Memory B cell (primary cell): ENCODE measurements around the gene ZBTB5.
"Not testable (repeated sequence)": the region's sequence is repeated elsewhere in the genome, so short reads cannot be mapped to it uniquely, and the experiment has no call there.

Experiments
- ATAC-seq: fragments of 150-1000 bp; cut with Tn5 transposase; 2 replicates; pipeline ENCODE4 v1.10.0; 2021; ENCODE audit warnings: low read depth, mild to moderate bottlenecking, moderate library complexity
- DNase-seq, 2 donors: peaks; one replicate each; pipeline ENCODE4 v3.0.0; 2022; ENCODE audit warnings: low spot score in 2 of 2
- H3K27ac Mint-ChIP-seq: one replicate; pipeline ENCODE4 v1.8.0; 2022; ENCODE audit warnings: mild to moderate bottlenecking, moderate library complexity, mixed read lengths
- H3K27me3 Mint-ChIP-seq: one replicate; pipeline ENCODE4 v1.8.0; 2022; ENCODE audit warnings: mixed read lengths
- H3K36me3 Mint-ChIP-seq: one replicate; pipeline ENCODE4 v1.8.0; 2022; ENCODE audit warnings: mild to moderate bottlenecking, mixed read lengths
- H3K4me1 Mint-ChIP-seq: one replicate; pipeline ENCODE4 v1.8.0; 2022; ENCODE audit warnings: mixed read lengths
- H3K4me3 Mint-ChIP-seq: one replicate; pipeline ENCODE4 v1.8.0; 2022; ENCODE audit warnings: mild to moderate bottlenecking, moderate library complexity, mixed read lengths
- H3K9me3 Mint-ChIP-seq: one replicate; pipeline ENCODE4 v1.8.0; 2022; ENCODE audit warnings: mixed read lengths

ZBTB5 gene

DNA sequence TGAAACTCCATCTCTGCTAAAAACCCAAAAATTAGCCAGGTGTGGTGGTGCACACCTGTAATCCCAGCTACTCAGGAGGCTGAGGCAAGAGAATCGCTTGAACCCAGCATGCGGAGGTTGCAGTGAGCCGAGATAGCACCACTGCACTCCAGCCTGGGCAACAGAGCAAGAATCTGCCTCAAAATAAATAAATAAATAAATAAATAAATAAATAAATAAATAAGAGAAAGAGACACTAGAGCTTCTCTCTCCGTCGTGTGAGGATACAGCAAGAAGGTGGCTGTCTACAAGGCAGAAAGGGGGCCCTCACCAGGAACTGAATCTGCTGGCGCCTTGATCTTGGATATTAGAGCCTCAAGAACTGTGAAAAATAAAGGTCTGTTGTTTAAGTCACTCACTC lies 8.7 kb upstream of the ZBTB5 start:
- not testable (repeated sequence) for H3K9me3 Mint-ChIP-seq, H3K4me3 Mint-ChIP-seq, H3K36me3 Mint-ChIP-seq, DNase-seq, H3K27ac Mint-ChIP-seq, ATAC-seq, H3K27me3 Mint-ChIP-seq
- H3K4me1 Mint-ChIP-seq, result peaks cover 11% of the 10 kb centered on the region

DNA sequence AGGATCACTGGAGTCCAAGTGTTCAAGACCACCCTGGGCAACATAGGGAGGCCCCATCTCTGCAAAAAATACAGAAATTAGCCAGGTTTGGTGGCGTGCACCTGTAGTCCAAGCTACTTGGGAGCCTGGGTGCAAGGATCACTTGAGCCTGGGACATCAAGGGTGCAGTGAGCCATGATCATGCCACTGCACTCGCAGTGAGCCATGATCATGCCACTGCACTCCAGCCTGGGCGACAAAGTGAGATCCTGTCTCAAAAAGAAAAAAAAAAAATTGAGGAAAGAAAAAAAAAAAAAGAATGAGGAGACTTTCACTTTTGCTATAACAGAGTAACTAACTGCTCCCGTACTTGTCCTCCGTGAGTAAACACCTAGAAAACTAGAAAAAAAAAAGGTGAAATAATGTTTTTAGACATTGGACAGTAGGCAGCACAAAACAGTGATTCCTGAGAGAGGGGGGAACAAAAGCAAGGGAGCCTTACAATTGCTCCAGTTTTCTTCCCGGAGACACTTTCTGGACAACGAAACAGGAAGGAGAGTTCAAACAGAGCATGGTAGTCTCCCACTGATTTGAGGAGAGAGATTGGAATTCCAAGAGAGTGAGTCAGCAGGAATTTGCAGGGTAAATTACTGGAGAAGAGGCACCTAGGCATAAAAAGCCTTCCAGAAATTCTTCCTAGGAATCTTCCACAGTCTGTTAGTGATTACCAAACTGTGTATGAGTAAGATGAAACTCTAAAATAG lies 6.9 kb upstream of the ZBTB5 start:
- DNase-seq (no peak), ATAC-seq (no peak)
- H3K27ac Mint-ChIP-seq, result peak overlapping the region; percentile 48
- H3K4me3 Mint-ChIP-seq, result peak overlapping the region; percentile 66
- H3K27me3 Mint-ChIP-seq, result no peaks in the 10 kb centered on the region
- H3K9me3 Mint-ChIP-seq, result peaks cover 5% of the 10 kb centered on the region
- no peaks in the 10 kb centered on the region for H3K36me3 Mint-ChIP-seq
- H3K4me1 Mint-ChIP-seq, result peaks cover 5% of the 10 kb centered on the region

DNA sequence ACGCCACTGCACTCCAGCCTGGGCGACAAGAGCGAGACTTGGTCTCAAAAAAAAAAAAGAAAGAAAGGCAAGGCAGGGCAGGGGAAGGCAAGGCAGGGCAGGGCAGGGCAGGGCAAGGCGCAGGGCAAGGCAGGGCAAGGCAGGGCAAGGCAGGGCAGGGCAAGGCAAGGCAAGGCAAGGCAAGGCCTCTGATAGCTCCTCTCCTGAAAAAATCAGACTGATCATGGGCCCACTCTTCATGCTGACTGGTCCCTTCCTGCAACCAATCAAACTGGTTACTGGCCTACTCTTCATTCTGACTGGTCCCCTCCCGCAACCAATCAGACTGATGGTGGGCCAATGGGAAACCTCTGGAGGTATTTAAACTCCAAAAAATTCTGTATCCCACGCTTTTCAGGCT lies 3.4 kb upstream of the ZBTB5 start:
- Mint-ChIP-seq H3K27ac (no peak overlapping the region), H3K4me1 (peaks cover 16% of the 10 kb centered on the region), H3K4me3 (no peak overlapping the region), H3K36me3 (no peaks in the 10 kb centered on the region), H3K9me3 (peaks cover 2% of the 10 kb centered on the region), H3K27me3 (no peaks in the 10 kb centered on the region)
- no peak for ATAC-seq
- no peak for DNase-seq

DNA sequence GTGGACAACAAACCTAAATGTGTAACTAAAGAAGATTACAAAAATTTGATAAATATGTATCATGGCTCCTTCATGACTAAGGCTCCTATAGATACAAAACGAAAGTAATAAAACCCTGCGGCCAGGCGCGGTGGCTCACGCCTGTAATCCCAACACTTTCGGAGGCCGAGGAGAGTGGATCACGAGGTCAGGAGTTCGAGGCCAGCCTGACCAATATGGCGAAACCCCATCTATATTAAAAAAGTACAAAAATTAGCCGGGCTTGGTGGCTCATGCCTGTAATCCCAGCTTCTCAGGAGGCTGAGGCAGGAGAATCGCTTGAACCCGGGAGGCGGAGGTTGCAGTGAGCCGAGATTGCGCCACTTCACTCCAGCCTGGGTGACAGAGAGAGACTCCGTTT lies 2.3 kb upstream of the ZBTB5 start:
- H3K36me3 Mint-ChIP-seq, H3K27me3 Mint-ChIP-seq, ATAC-seq, H3K9me3 Mint-ChIP-seq, H3K4me3 Mint-ChIP-seq, H3K27ac Mint-ChIP-seq, DNase-seq: not testable (repeated sequence)
- peaks cover 23% of the 10 kb centered on the region for H3K4me1 Mint-ChIP-seq

DNA sequence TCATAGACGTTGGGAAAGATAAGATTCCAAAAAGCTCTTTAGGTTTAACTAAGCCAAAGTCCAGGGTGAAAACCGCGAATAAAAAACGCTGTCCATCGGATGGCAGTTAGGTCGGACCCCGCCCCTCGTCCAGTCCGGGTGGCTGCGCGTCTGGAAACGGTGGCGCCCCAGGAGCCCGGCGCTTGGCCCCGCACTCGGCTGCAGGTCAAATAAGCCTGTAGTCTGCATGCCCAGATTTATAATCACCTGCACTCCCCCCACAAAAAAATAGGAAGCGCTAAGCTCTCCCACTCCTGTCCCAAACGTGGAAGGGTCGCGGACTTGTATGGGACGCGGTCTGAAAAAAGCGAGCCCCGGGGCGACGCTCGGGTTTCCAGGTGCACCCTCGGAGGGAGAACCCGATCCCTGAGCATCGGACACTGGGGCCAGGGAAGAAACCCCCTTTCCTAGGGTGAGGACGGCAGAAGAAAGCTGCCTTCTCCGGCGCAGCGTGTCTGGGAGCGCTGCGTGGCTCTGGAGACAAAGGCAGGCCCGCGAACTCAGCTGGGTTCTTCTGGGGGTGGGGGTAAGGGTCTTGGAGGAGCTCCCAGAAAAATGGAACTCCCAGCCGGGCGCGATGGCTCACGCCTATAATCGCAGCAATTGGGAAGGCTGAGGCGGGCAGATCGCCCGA lies 923 bp upstream of the ZBTB5 start:
- peak in 1 of 2 donors; percentile 24 for DNase-seq
- Mint-ChIP-seq H3K9me3 (no peaks in the 10 kb centered on the region), H3K4me1 (peaks cover 21% of the 10 kb centered on the region), H3K27me3 (no peaks in the 10 kb centered on the region), H3K4me3 (peak overlapping the region; percentile 88), H3K27ac (peak overlapping the region; percentile 98), H3K36me3 (peaks cover 9% of the 10 kb centered on the region)
- no peak for ATAC-seq

DNA sequence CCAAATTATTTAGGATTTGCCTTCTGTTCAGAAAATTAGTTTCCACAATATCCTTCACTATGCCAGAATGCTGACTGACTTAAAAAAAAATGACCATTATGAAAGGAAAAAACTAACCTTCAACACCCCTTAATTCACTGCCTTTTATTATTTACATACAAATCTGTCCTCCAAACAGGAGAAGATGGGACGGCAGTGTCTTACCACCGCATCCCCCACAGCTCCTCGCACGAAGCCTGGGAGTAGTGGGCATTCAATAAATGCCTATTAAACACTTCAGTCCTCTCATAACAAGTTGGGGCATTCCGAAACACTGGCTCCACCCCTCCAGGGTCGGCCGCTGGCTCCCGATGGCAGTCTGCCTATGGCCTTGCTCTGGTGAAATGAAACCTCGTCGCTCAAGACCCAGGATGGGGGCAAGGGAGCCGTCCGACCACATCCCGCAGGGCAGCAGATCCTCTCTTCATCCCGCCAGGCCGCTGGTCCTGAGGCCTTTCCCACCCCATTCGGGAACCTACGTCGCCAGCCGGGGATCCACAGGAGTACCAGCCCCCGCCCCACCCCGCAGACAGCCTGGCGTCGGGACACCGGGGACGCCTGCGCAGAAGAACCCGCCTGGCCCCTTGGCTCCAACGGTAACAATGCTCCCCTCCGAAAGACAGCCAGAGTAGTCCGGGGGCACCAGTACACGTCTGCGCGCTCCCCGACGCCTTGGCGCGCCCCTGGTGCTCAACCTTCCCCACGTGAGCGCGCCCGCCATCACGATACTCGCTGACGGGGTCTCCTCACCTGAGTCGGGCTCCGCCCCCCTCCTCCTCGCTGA lies 613 bp downstream of the ZBTB5 start:
- peak overlapping the region; percentile 88 for H3K4me3 Mint-ChIP-seq
- DNase-seq (peak; percentile 73 to 90), ATAC-seq (peak; percentile 51)
- H3K9me3 Mint-ChIP-seq, result no peaks in the 10 kb centered on the region
- peaks cover 9% of the 10 kb centered on the region for H3K36me3 Mint-ChIP-seq
- H3K27ac Mint-ChIP-seq, result peak overlapping the region; percentile 98
- peaks cover 21% of the 10 kb centered on the region for H3K4me1 Mint-ChIP-seq
- no peaks in the 10 kb centered on the region for H3K27me3 Mint-ChIP-seq

DNA sequence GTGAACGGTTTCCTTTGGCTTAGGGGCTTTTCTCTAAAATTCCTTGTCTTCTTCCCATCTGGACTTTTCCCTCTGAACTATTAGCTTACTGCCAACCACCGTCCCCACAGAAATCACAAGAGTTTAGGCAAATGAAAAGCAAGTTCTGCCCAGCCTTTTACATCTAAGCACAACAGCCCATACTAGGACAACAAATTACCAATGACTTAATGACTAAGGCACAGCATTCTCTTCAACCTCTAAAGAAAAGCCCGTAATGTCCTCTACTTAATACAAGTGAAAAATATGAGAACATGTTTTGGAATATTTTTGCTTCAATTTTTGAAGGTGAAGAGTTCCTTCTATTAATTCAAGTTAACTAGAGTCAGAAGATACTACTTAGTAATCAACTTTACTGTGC lies 1.2 kb downstream of the ZBTB5 start:
- Mint-ChIP-seq H3K4me1 (peaks cover 21% of the 10 kb centered on the region), H3K4me3 (peak overlapping the region; percentile 88), H3K27me3 (no peaks in the 10 kb centered on the region), H3K9me3 (no peaks in the 10 kb centered on the region), H3K27ac (peak overlapping the region; percentile 98), H3K36me3 (peaks cover 9% of the 10 kb centered on the region)
- no peak for ATAC-seq
- no peak for DNase-seq

DNA sequence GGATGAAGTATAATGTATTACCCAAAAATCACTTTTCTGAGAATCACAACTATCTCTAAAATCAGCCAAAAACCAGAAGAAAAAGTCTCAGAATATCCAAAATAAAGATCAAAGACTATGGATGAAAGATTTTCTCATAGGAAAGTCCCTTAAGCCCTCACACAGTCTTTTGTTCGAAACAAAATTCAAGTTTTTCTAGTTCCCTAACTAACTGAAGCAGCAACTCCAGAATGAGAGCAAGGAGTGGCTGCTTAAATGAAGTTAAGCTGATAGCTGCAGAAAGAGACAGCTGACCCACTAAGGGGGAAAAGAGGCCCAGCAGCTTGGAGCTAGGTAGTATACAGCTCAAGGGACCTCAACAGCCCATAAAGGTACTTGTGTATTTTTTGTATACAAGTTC lies 8.4 kb downstream of the ZBTB5 start:
- Mint-ChIP-seq H3K9me3 (no peaks in the 10 kb centered on the region), H3K4me3 (no peak overlapping the region), H3K36me3 (peaks cover 6% of the 10 kb centered on the region), H3K4me1 (peaks cover 29% of the 10 kb centered on the region), H3K27me3 (no peaks in the 10 kb centered on the region), H3K27ac (no peak overlapping the region)
- ATAC-seq (no peak), DNase-seq (no peak)

DNA sequence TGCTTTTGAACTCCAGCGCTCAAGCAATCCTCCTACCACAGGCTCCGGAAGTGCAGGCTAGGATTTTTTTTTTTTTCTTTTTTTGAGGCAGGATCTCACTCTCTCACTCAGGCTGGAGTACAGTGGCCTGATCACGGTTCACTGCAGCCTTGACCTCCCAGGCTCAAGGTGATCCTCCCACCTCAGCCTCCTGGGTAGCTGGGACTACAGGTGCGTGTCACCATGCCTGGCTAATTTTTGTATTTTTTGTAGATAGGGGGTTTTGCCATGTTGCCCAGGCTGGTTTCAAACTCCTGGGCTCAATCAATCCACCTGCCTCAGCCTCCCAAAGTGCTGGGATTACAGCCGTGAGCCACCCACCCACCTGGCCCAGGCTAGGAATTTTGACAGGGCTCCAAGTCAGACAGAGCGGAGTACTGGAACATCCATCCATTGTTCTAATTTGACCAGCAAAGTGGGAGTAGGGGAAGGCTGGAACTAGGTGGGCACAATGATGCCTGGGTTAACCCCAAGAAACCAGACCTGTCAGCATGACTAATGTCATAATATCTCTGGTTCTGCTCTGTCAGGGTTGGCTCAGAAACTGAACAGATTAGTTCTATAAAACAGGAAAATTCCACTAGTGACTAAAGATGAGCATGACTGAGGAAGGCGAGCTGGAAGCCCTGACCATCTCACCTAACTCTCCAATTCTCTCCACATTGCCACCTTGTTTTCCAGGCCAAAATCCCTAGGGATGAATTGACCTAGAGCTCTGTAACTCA lies 9.2 kb downstream of the ZBTB5 start:
- Mint-ChIP-seq H3K9me3 (no peaks in the 10 kb centered on the region), H3K36me3 (peaks cover 8% of the 10 kb centered on the region), H3K27ac (no peak overlapping the region), H3K27me3 (no peaks in the 10 kb centered on the region), H3K4me1 (peaks cover 31% of the 10 kb centered on the region), H3K4me3 (no peak overlapping the region)
- DNase-seq, result no peak
- ATAC-seq, result no peak

DNA sequence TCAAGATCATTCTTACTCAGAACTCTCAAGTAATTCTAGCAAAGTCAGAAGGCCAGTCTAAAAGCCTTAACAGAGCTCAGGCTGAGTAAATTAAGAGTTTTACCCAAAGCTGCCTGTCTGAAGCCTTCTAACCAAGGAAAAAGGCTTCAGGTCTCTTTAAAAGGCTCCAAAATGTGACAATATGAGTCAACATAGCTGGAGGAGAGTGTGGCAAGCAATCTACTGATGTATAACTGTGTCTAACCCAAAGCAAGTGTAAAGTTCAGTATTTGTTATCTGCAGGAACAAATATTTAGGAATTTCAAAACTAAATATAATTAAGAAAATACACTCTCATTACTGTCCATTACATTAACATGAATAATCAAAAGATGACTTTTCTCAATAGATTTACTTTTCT lies 11.0 kb downstream of the ZBTB5 start:
- no peaks in the 10 kb centered on the region for H3K27me3 Mint-ChIP-seq
- H3K4me3 Mint-ChIP-seq, result no peak overlapping the region
- no peaks in the 10 kb centered on the region for H3K9me3 Mint-ChIP-seq

DNA sequence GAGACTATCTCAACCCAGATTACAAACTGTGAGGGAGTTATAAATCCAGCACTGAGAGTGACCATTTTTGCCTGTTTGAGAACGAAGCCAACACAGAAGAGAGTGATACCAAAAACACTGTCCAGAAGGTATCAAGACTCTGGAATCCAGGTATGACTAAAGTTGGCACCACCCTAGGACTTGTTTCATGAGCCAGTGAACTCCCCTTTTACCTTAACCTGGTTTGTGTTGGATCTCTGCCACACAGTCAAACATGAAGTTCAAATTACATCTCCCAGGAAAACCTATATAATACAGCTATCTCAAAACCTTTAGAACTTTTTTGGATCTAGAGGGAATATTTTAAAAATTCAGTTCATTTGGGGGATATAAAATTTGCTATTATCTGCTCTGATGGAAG lies 11.4 kb downstream of the ZBTB5 start:
- ATAC-seq (no peak), DNase-seq (no peak)
- Mint-ChIP-seq H3K27ac (peak overlapping the region; percentile 57), H3K4me1 (peaks cover 31% of the 10 kb centered on the region), H3K36me3 (peaks cover 10% of the 10 kb centered on the region), H3K27me3 (no peaks in the 10 kb centered on the region), H3K9me3 (no peaks in the 10 kb centered on the region), H3K4me3 (no peak overlapping the region)

More for the DNA sequence above, 11.0 kb downstream of the ZBTB5 start:
- no peak for ATAC-seq
- Mint-ChIP-seq H3K36me3 (peaks cover 10% of the 10 kb centered on the region), H3K4me1 (peaks cover 31% of the 10 kb centered on the region), H3K27ac (peak overlapping the region; percentile 57)
- no peak for DNase-seq

DNA sequence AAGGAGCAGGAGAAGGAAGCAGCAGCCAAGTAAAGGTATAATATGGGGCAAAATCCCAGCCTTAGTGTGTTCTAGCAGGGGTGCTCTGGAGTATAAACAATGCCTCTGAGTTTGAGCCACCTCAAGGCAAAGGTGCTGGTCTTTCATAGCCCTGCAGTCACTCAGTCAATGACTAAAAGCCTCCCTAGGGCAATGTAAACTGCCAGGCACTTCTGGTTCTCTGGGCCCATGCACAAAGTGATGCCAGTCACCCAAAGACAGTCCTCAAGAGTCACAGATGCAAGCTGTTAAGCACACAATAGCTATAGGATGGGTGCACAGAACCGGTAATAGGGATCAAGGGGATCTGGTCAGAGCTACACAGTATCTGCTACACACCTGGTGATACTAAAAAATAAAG lies 12.6 kb downstream of the ZBTB5 start:
- peak overlapping the region; percentile 57 for H3K27ac Mint-ChIP-seq
- H3K9me3 Mint-ChIP-seq, result no peaks in the 10 kb centered on the region
- ATAC-seq (no peak), DNase-seq (no peak)
- peaks cover 32% of the 10 kb centered on the region for H3K4me1 Mint-ChIP-seq
- H3K36me3 Mint-ChIP-seq, result peaks cover 8% of the 10 kb centered on the region
- no peaks in the 10 kb centered on the region for H3K27me3 Mint-ChIP-seq
- H3K4me3 Mint-ChIP-seq, result no peak overlapping the region

DNA sequence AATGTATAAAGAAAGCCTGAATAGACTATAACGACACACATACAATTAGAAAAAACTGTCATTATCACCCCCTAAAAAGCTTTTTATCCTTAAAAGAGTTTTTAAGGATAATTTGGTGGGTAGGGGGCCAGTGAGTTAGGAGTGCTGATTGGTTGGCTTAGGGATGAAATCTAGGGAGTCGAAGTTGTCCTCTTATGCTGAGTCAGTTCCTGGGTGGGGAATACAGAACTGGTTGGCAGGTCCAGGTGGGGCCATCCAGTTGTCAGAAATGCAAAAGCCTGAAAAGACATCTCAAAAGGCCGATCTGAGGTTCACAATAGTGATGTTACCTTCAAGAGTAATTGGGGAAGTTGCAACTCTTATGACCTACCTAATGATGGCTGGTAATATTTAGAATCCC lies 13.6 kb downstream of the ZBTB5 start:
- ATAC-seq (no peak), DNase-seq (no peak)
- Mint-ChIP-seq H3K4me1 (peaks cover 31% of the 10 kb centered on the region), H3K9me3 (no peaks in the 10 kb centered on the region), H3K27ac (no peak overlapping the region), H3K36me3 (peaks cover 7% of the 10 kb centered on the region), H3K27me3 (no peaks in the 10 kb centered on the region), H3K4me3 (no peak overlapping the region)
